ENCODE measurements around the gene MPP3.

DNA sequence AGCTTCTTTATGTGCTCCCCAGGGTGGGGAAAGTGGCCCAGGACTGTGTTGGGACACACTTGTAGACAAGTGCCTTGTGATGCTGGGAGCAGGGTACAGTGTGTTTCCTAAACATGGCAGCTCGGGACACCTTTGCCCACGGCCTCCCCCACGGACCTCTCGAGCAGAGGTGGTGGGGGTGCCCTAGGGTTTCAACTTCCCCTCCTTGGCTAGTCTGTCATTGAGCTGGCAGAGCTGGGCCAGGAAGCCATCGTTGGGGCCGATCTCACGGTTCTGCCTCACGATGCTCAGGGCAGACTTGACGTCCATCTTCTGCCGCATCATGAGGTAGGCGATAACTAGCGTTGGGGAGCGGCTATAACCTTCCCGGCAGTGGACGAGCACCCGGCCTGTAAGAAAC is 63.5 kb downstream of the MPP3 start:
- TF ChIP-seq, protein P1, sequence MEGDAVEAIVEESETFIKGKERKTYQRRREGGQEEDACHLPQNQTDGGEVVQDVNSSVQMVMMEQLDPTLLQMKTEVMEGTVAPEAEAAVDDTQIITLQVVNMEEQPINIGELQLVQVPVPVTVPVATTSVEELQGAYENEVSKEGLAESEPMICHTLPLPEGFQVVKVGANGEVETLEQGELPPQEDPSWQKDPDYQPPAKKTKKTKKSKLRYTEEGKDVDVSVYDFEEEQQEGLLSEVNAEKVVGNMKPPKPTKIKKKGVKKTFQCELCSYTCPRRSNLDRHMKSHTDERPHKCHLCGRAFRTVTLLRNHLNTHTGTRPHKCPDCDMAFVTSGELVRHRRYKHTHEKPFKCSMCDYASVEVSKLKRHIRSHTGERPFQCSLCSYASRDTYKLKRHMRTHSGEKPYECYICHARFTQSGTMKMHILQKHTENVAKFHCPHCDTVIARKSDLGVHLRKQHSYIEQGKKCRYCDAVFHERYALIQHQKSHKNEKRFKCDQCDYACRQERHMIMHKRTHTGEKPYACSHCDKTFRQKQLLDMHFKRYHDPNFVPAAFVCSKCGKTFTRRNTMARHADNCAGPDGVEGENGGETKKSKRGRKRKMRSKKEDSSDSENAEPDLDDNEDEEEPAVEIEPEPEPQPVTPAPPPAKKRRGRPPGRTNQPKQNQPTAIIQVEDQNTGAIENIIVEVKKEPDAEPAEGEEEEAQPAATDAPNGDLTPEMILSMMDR (IDR thresholded peaks at IDR 0.05; ENCODE audit: borderline replicate concordance, extremely low read depth, low read length, poor library complexity, severe bottlenecking), result no peak
- TF ChIP-seq EZH2 (IDR thresholded peaks at IDR 0.05; ENCODE audit: borderline replicate concordance, low read depth, low read length, severe bottlenecking), result no peak
